SIG-M5 treated with dmso at 0.1 percent for 504 hours (cell line): ENCODE results near the gene DDX54.
A peak's percentile ranks its signal among the peaks of the same experiment; 100 is the strongest.

Experiments
- DNase-seq: peaks from one replicate; lab custom pipeline; 2025; ENCODE audit not compliant: unreplicated experiment; lab: John Stamatoyannopoulos, UW

The DDX54 gene

GRCh38 chr12:113185180-113186032 is at the start of gene DDX54, which contains the start of gene RITA1:
Gene DDX54, minus strand, starts transcription at chr12:113185478. Its CDS starts 27 bp downstream, at chr12:113185451.
Gene RITA1, plus strand, starts transcription at chr12:113185721. Its CDS starts 1,026 bp downstream, at chr12:113186747.
- peak; percentile 79 for DNase-seq

GRCh38 chr12:113234483-113234882 is 49.2 kb upstream of the DDX54 start:
- no peak for DNase-seq

GRCh38 chr12:113233967-113234366 is 48.7 kb upstream of the DDX54 start:
- DNase-seq: no peak

- DNase-seq: peak; percentile 97
These were observed 47.7 kb upstream of the DDX54 start for GRCh38 chr12:113232840-113233585.

- no peak for DNase-seq
These were observed 47.0 kb upstream of the DDX54 start for GRCh38 chr12:113232089-113232839.

GRCh38 chr12:113231235-113232088 is 46.2 kb upstream of the DDX54 start:
- DNase-seq: no peak

GRCh38 chr12:113230315-113231234 is 45.3 kb upstream of the DDX54 start:
- DNase-seq: no peak

- DNase-seq: no peak
These were observed 43.2 kb upstream of the DDX54 start for GRCh38 chr12:113228394-113229028.

- no peak for DNase-seq
These were observed 42.6 kb upstream of the DDX54 start for GRCh38 chr12:113227686-113228391.

GRCh38 chr12:113226696-113227568 is 41.7 kb upstream of the DDX54 start:
- peak; percentile 60 for DNase-seq

- DNase-seq: no peak
These were observed 39.7 kb upstream of the DDX54 start for GRCh38 chr12:113224955-113225354.

- DNase-seq: peak; percentile 53
These were observed 37.7 kb upstream of the DDX54 start for GRCh38 chr12:113222730-113223531.

- DNase-seq: peak; percentile 58
These were observed 36.9 kb upstream of the DDX54 start for GRCh38 chr12:113221997-113222729.

- peak; percentile 100 for DNase-seq
These were observed 36.1 kb upstream of the DDX54 start, which contains the start of gene TPCN1 for GRCh38 chr12:113221181-113221996. Gene TPCN1, plus strand, starts transcription at chr12:113221464. Its CDS starts 5,389 bp downstream, at chr12:113226853.
